Hepatocyte (in vitro differentiated cells): ENCODE results near the gene TTC7B.

ENCODE experiments used
- CTCF ChIP-seq: fragments of 200-600 bp; sonication (generic); IDR thresholded peaks from 2 replicates; pipeline ENCODE4 v1.5.1; 2016; ENCODE audit warnings: antibody characterized with exemption, mild to moderate bottlenecking; ENCODE audit not compliant: poor library complexity
- EZH2 ChIP-seq: fragments of 200-600 bp; sonication (generic); IDR thresholded peaks from 2 replicates; pipeline ENCODE4 v1.6.1; 2016; ENCODE audit warnings: antibody characterized with exemption, mild to moderate bottlenecking, borderline replicate concordance
- EZH2phosphoT487 ChIP-seq: fragments of 200-600 bp; sonication (generic); IDR thresholded peaks from one replicate; pipeline ENCODE4 v1.6.1; 2018; ENCODE audit warnings: antibody characterized with exemption, mild to moderate bottlenecking, low read depth, moderate library complexity; ENCODE audit not compliant: unreplicated experiment, severe bottlenecking

GRCh38 chr14:90510159-90510558, 306.1 kb downstream of the TTC7B start:
- TF ChIP-seq CTCF: no peak
- TF ChIP-seq EZH2phosphoT487: no peak
- no peak for TF ChIP-seq EZH2
